Measurements from ENCODE around the gene DYNC2H1.

The DYNC2H1 gene

GRCh38 chr11:103070142-103070541 is 39.1 kb upstream of the DYNC2H1 start:
- Histone ChIP-seq H3K4me3 (ENCODE audit: low read depth, low read length) (no peak overlapping the region), H3K9ac (no peak overlapping the region), H3K27ac (no peak overlapping the region), H3K27me3 (ENCODE audit: control insufficient read depth, insufficient read depth, low read length) (no peaks in the 10 kb centered on the region), H3K4me2 (ENCODE audit: low read length) (no peak overlapping the region), H2AFZ (no peak overlapping the region), H3K36me3 (ENCODE audit: control insufficient read depth, insufficient read depth, low read length) (no peaks in the 10 kb centered on the region), H3K9me3 (ENCODE audit: control insufficient read depth, low read length) (no peaks in the 10 kb centered on the region), H3K79me2 (peaks cover 5% of the 10 kb centered on the region), H3K4me1 (no peaks in the 10 kb centered on the region)
- no peak for TF ChIP-seq CTCF (IDR thresholded peaks at IDR 0.05)

DNA sequence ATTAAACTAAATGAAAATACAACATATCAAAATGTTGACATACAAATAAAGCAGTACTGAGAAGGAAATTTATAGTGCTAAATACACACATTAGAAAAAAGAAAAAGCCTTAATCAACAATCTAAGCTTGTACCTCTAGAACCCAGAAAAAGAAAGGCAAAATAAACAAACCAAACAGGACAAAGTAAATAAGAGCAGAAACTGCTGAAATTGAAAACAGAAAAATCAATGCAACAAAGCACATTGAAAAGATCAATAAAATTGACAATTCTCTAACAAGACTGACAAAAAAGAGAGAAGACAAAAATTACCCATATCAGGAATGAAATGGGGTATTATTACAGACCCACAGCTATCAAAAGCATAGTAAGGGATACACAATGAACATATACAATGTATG is 38.2 kb upstream of the DYNC2H1 start:
- Histone ChIP-seq H3K9me3 (ENCODE audit: control insufficient read depth, low read length) (no peaks in the 10 kb centered on the region), H3K27me3 (ENCODE audit: control insufficient read depth, insufficient read depth, low read length) (no peaks in the 10 kb centered on the region), H3K4me2 (ENCODE audit: low read length) (no peak overlapping the region), H3K4me3 (ENCODE audit: low read depth, low read length) (no peak overlapping the region), H3K36me3 (ENCODE audit: control insufficient read depth, insufficient read depth, low read length) (no peaks in the 10 kb centered on the region), H3K4me1 (no peaks in the 10 kb centered on the region), H3K79me2 (peaks cover 5% of the 10 kb centered on the region), H3K9ac (no peak overlapping the region), H2AFZ (no peak overlapping the region), H3K27ac (no peak overlapping the region)
- TF ChIP-seq CTCF (IDR thresholded peaks at IDR 0.05): no peak

GRCh38 chr11:103076361-103076760 is 32.9 kb upstream of the DYNC2H1 start:
- Histone ChIP-seq H3K4me3 (ENCODE audit: low read depth, low read length) (no peak overlapping the region), H3K27ac (no peak overlapping the region), H3K9ac (no peak overlapping the region), H3K4me1 (no peaks in the 10 kb centered on the region), H2AFZ (no peak overlapping the region), H3K27me3 (ENCODE audit: control insufficient read depth, insufficient read depth, low read length) (no peaks in the 10 kb centered on the region), H3K4me2 (ENCODE audit: low read length) (no peak overlapping the region), H3K9me3 (ENCODE audit: control insufficient read depth, low read length) (no peaks in the 10 kb centered on the region), H3K36me3 (ENCODE audit: control insufficient read depth, insufficient read depth, low read length) (no peaks in the 10 kb centered on the region), H3K79me2 (peaks cover 5% of the 10 kb centered on the region)
- no peak for TF ChIP-seq CTCF (IDR thresholded peaks at IDR 0.05)

GRCh38 chr11:103077554-103077953 is 31.7 kb upstream of the DYNC2H1 start:
- Histone ChIP-seq H3K36me3 (ENCODE audit: control insufficient read depth, insufficient read depth, low read length) (no peaks in the 10 kb centered on the region), H2AFZ (no peak overlapping the region), H3K9ac (no peak overlapping the region), H3K9me3 (ENCODE audit: control insufficient read depth, low read length) (no peaks in the 10 kb centered on the region), H3K4me1 (no peaks in the 10 kb centered on the region), H3K79me2 (no peaks in the 10 kb centered on the region), H3K27me3 (ENCODE audit: control insufficient read depth, insufficient read depth, low read length) (no peaks in the 10 kb centered on the region), H3K4me2 (ENCODE audit: low read length) (no peak overlapping the region), H3K4me3 (ENCODE audit: low read depth, low read length) (no peak overlapping the region), H3K27ac (no peak overlapping the region)
- no peak for TF ChIP-seq CTCF (IDR thresholded peaks at IDR 0.05)

- Histone ChIP-seq H3K36me3 (ENCODE audit: control insufficient read depth, insufficient read depth, low read length) (no peaks in the 10 kb centered on the region), H3K27me3 (ENCODE audit: control insufficient read depth, insufficient read depth, low read length) (no peaks in the 10 kb centered on the region)
Observed at GRCh38 chr11:103078710-103079109, 30.5 kb upstream of the DYNC2H1 start.

More at GRCh38 chr11:103078710-103079109, 30.5 kb upstream of the DYNC2H1 start:
- H3K79me2 ChIP-seq: no peaks in the 10 kb centered on the region
- no peak overlapping the region for H3K4me3 ChIP-seq (ENCODE audit: low read depth, low read length)
- no peak for TF ChIP-seq CTCF (IDR thresholded peaks at IDR 0.05)
- H3K27ac ChIP-seq: no peak overlapping the region
- H3K9ac ChIP-seq: no peak overlapping the region
- H3K4me2 ChIP-seq (ENCODE audit: low read length): no peak overlapping the region
- no peaks in the 10 kb centered on the region for H3K4me1 ChIP-seq
- H3K9me3 ChIP-seq (ENCODE audit: control insufficient read depth, low read length): no peaks in the 10 kb centered on the region
- H2AFZ ChIP-seq: no peak overlapping the region

Measured in parathyroid adenoma (tissue), 2 donors.